GM19043 (cell line): ENCODE data around the gene JMJD1C.

ENCODE experiments used
- ATAC-seq: cut with Tn5 transposase; IDR thresholded peaks from one replicate; pipeline ENCODE4 v1.9.1; 2021; ENCODE audit warnings: low read depth; ENCODE audit not compliant: unreplicated experiment

Gene JMJD1C

GRCh38 chr10:63266391-63267316 is 199.1 kb downstream of the JMJD1C start:
- ATAC-seq: no peak

GRCh38 chr10:63265683-63266235 is 200.0 kb downstream of the JMJD1C start:
- ATAC-seq: no peak

GRCh38 chr10:63265222-63265617 is 200.6 kb downstream of the JMJD1C start:
- no peak for ATAC-seq

- ATAC-seq: no peak
Observed at GRCh38 chr10:63264617-63265221, 201.1 kb downstream of the JMJD1C start.

GRCh38 chr10:63262430-63263073 is 203.2 kb downstream of the JMJD1C start:
- no peak for ATAC-seq

GRCh38 chr10:63261496-63261895 is 204.3 kb downstream of the JMJD1C start:
- no peak for ATAC-seq

- no peak for ATAC-seq
Observed at GRCh38 chr10:63260860-63261251, 204.9 kb downstream of the JMJD1C start.

GRCh38 chr10:63260103-63260859 is 205.5 kb downstream of the JMJD1C start:
- no peak for ATAC-seq

- no peak for ATAC-seq
Observed at GRCh38 chr10:63258920-63259678, 206.7 kb downstream of the JMJD1C start.

GRCh38 chr10:63257778-63258177 is 208.0 kb downstream of the JMJD1C start:
- no peak for ATAC-seq

- no peak for ATAC-seq
Observed at GRCh38 chr10:63256009-63256773, 209.6 kb downstream of the JMJD1C start.

GRCh38 chr10:63255316-63255715 is 210.5 kb downstream of the JMJD1C start:
- ATAC-seq: no peak

- ATAC-seq: no peak
Observed at GRCh38 chr10:63253040-63253439, 212.7 kb downstream of the JMJD1C start.

- ATAC-seq: no peak
Observed at GRCh38 chr10:63252095-63252762, 213.5 kb downstream of the JMJD1C start.

GRCh38 chr10:63250032-63250431 is 215.7 kb downstream of the JMJD1C start:
- ATAC-seq: no peak

- no peak for ATAC-seq
Observed at GRCh38 chr10:63247771-63248170, 218.0 kb downstream of the JMJD1C start.

- no peak for ATAC-seq
Observed at GRCh38 chr10:63246356-63246755, 219.4 kb downstream of the JMJD1C start.

- ATAC-seq: no peak
Observed at GRCh38 chr10:63241841-63242281, 223.9 kb downstream of the JMJD1C start.
